NCI-H460 (cell line): ENCODE data around the gene XIAP. TPM values are rescaled to one million over a fixed set of nuclear protein-coding genes. Genes with fewer than 3 reads are reported as not detected.
"Not testable (repeated sequence)": the region's sequence is repeated elsewhere in the genome, so short reads cannot be mapped to it uniquely, and the experiment has no call there.

Source experiments
- DNase-seq: peaks from one replicate; pipeline ENCODE4 v3.0.0-alpha.2; 2016; ENCODE audit warnings: low read depth; ENCODE audit errors: extremely low read depth
- polyA plus RNA-seq: library from polyadenylated mRNA; depleted of rRNA; stranded (reverse); fragments of >200 nt; gene quantifications from 2 replicates; pipeline ENCODE4 v1.2.3, GENCODE V29; 2014; cell fraction: nucleus; rRNA removed
- total RNA-seq: library from RNA; depleted of rRNA; stranded (reverse); fragments of >200 nt; shearing (Covaris generic); gene quantifications from 2 replicates; pipeline ENCODE4 v1.2.3, GENCODE V29; 2014; rRNA removed

The XIAP gene
- 40.9 and 52.6 TPM in 2 replicates for total RNA-seq
- 22.0 and 28.8 TPM in 2 replicates for polyA plus RNA-seq

- peak; percentile 90 for DNase-seq
These were observed at the start of gene XIAP for GRCh38 chrX:123859846-123860838. Gene XIAP, plus strand, starts transcription at chrX:123860053. Its CDS starts 25,610 bp downstream, at chrX:123885663.

- DNase-seq, result no peak
These were observed 45.5 kb upstream of the XIAP start for GRCh38 chrX:123814343-123814742.

- DNase-seq, result not testable (repeated sequence)
These were observed 44.9 kb upstream of the XIAP start for GRCh38 chrX:123814934-123815394.

GRCh38 chrX:123817288-123817894, 42.5 kb upstream of the XIAP start:
- no peak for DNase-seq

GRCh38 chrX:123818243-123818642, 41.6 kb upstream of the XIAP start:
- DNase-seq, result no peak

GRCh38 chrX:123822965-123823364, 36.9 kb upstream of the XIAP start:
- DNase-seq, result no peak

GRCh38 chrX:123830309-123830708, 29.5 kb upstream of the XIAP start:
- no peak for DNase-seq

GRCh38 chrX:123833387-123833786, 26.5 kb upstream of the XIAP start:
- peak; percentile 69 for DNase-seq

GRCh38 chrX:123834116-123834515, 25.7 kb upstream of the XIAP start:
- no peak for DNase-seq

- peak; percentile 36 for DNase-seq
These were observed 24.0 kb upstream of the XIAP start for GRCh38 chrX:123835661-123836371.

GRCh38 chrX:123845129-123845528, 14.7 kb upstream of the XIAP start:
- DNase-seq, result not testable (repeated sequence)

- DNase-seq, result no peak
These were observed 13.2 kb upstream of the XIAP start for GRCh38 chrX:123846577-123847038.

GRCh38 chrX:123847056-123847455, 12.8 kb upstream of the XIAP start:
- DNase-seq, result no peak

- DNase-seq, result no peak
These were observed 10.8 kb upstream of the XIAP start for GRCh38 chrX:123849096-123849495.

GRCh38 chrX:123849906-123850305, 9.9 kb upstream of the XIAP start:
- not testable (repeated sequence) for DNase-seq

- DNase-seq, result no peak
These were observed 8.8 kb upstream of the XIAP start for GRCh38 chrX:123851079-123851478.

GRCh38 chrX:123854329-123854728, 5.5 kb upstream of the XIAP start:
- no peak for DNase-seq

- no peak for DNase-seq
These were observed 426 bp upstream of the XIAP start for GRCh38 chrX:123859409-123859845.

- peak; percentile 33 for DNase-seq
These were observed 1.1 kb downstream of the XIAP start for GRCh38 chrX:123860983-123861382.

GRCh38 chrX:123869488-123869887, 9.6 kb downstream of the XIAP start:
- DNase-seq, result no peak

GRCh38 chrX:123871309-123871708, 11.5 kb downstream of the XIAP start:
- DNase-seq, result no peak
